IPS-18c (cell line): ENCODE results near the gene OAF.
"Not testable (repeated sequence)": the region's sequence is repeated elsewhere in the genome, so short reads cannot be mapped to it uniquely, and the experiment has no call there.

Experiments
- H3K4me3 ChIP-seq: 2 replicates; pipeline ENCODE4 v1.7.0; 2013; ENCODE audit warnings: low read depth, mild to moderate bottlenecking, low read length, moderate library complexity; ENCODE audit not compliant: insufficient read depth
- H3K9me3 ChIP-seq: one replicate; pipeline ENCODE4 v1.6.1; 2013; ENCODE audit warnings: mild to moderate bottlenecking, low read length, moderate library complexity; ENCODE audit not compliant: control insufficient read depth, insufficient read depth

OAF gene

DNA sequence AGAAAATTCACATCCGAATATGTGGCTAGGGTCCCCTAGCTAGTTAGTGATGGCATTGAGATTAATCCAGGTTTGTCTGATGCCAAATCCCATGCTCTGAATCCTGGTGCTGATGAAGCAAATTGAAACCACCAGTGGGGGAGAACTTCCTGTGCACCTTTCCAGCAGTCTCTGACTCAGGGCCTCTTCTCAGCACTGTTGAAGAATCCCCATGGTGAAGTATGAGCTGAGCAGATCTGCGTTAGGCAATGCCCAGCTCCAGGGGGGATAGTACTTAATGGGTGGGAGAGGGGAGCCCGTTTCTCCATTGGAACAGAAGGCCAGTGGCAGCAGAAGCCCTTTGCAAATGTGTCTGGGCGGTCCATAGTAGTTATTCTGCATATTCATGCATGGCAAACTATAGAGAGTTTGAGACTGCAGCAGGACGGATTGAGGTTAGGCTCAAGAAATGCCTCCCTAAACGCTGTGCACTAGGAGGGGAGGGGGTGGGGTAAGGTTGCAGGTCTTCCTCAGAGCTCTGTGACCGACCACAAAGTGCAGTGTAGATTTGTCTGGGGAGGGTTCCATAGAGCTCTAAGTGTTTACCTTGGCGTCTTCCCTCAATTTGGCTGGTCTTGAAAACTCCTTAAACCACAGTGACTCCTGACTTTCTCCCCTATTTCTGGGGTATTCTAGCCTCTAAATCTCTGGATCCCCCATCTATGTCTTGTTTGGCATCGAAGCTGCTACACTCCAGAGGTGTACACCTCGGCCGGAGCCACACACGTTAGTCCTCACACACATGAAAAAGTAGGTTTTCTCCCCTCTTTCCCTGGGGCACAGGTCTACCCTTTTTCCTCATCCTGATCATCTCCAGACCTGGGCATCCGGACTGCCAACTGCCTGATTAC lies 33.9 kb downstream of the OAF start:
- H3K4me3 ChIP-seq = no peak overlapping the region
- H3K9me3 ChIP-seq = no peaks in the 10 kb centered on the region

DNA sequence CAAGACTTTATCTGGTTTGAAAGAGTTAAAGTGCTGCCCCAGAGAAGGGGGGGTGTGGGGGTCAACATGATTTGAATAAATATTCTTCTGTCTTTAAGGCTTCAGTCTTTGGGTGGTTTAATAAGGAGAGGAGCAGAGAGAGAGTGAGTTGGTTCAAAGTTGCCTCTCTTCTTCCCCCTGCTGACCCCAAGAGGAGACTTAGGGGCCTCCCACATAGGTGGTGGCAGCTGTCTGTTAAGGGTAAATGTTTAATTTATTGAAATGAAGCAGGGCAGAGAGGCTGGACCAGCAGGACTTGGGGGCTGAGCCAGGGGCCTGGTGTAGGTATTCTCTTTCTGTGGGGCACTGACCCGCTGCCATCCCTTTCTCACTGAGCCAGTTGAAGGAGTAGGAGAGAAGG lies 34.6 kb downstream of the OAF start:
- Histone ChIP-seq H3K9me3 (no peaks in the 10 kb centered on the region), H3K4me3 (no peak overlapping the region)

DNA sequence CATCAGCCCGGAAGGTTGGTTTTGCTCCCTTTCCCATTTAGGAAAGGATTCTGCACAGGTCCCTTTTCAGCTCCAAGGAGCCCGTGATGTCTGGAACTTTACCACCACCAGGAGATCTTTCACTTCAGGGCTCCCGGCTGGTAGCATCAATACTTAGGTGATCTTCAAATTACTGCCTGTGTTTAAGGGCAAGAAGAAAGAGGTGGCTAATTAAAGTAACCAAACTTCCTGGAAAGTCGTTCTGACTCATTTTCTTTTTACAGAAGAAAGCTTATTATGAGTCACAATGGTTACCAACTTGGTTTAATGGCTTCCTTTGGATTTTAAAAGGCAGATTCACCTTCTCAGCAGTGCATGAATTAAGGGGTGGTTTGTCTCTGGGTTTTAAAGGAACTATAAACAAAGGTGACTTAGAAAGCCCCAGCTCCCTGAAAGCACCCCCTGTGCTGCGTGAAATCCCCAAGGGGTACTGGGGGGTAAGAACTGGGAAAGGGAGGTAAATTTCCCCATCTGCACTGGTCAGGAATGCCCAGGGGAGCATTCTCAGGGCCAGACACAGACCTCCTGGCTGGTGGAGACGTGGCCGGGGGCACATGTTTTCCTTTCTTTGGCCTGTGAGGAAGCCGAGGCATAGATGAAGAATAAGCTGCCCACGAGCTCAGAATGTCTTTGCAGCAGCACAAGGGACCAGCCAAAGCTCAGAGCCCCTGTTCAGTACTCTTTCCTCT lies 37.9 kb downstream of the OAF start:
- no peaks in the 10 kb centered on the region for H3K9me3 ChIP-seq
- H3K4me3 ChIP-seq = no peak overlapping the region

DNA sequence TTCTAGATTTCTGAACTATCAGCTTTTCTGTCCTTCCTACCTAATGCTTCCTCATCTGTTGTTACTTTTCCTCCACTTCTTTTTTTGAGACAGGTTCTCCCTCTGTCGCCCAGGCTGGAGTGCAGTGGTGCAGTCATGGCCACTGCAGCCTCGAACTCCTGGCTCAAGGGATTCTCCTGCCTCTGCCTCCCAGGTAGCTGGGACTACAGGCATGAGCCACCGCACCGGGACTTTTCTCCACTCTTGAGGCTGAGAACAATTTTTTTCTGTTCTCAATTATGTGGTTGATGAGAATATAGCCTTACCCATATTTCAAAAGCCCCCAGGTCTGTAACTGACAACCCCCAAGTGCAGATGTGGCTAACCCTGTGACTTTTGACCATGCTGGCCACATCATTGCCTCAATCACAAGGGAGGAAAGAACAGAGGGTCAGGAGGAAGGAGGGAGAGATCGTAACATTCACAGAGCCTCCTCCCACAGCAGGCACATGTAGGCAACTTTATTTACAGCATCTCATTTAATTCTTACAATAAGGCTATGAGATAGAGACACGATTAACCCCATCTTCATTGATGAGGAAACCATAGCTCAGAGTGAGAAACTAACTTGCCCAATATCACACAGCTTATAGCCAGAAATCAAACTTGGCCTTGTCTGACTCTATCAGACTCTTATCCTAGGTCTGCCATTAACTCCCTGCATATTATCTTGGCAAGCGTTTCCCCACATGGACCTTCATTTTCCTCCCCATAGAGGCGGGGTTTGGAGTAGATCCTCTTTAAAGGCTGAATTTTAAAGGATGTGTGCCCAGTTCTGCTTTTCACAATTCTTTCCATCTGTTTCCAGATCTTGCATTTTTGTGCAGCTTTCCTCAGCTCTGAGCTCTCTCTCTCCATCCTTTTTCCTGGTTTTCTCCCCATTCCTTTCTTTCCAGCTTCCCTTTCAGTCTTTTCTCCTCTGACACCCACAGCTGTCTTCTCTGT lies 38.7 kb downstream of the OAF start:
- H3K4me3 ChIP-seq = no peak overlapping the region

DNA sequence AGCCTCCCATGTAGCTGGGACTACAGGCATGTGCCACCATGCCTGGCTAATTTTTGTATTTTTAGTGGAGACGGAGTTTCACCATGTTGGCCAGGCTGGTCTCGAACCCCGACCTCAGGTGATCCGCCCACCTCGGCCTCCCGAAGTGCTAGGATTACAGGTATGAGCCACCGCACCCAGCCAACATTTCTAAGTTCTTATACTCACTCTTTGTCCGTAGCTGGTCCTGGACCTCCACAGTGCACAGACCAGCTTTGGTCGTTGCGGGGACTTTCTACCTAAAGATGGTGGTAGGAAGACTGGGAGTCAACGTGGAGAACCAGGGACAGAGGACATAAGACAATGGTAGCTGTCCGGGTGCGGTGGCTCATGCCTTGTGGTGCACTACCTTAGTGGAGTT lies 42.5 kb downstream of the OAF start:
- not testable (repeated sequence) for H3K4me3 ChIP-seq, H3K9me3 ChIP-seq

More for the DNA sequence above, 38.7 kb downstream of the OAF start:
- no peaks in the 10 kb centered on the region for H3K9me3 ChIP-seq

DNA sequence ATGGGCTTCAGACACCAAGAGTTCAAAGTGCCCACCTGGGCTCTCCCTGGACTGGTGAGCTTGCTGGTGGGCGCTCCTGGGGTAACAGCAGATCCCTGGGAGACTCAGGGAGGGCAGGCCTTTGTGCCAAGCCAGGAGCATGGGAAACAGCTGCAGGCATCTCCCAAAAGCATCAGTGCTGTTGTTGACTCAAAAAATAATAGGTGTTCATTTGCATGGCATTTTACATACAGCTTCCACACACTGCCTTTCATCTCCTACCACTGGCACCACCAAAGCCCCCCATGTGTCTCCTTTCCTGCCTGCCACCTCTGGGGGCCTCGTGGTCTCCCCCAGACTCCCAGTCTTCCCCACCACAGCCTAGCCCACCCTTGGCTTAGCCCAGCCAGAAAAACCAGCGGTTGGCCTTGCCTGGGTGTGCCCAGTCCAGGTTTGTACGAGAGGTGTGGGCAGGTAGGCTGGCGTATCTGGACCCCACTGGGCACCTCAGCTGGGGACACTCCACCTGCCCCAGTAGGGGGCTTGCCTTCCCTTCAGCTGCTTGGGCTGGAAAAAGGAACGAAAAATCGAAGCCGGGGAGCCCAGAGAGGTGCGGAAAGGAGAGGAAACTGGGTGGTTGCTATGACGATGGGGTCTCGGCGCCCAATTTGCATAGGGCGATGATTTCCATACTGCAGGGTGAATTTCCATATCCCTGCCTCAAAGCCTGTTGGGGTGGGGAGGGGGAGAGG lies 44.1 kb downstream of the OAF start:
- Histone ChIP-seq H3K4me3 (peak overlapping the region; percentile 38), H3K9me3 (no peaks in the 10 kb centered on the region)

DNA sequence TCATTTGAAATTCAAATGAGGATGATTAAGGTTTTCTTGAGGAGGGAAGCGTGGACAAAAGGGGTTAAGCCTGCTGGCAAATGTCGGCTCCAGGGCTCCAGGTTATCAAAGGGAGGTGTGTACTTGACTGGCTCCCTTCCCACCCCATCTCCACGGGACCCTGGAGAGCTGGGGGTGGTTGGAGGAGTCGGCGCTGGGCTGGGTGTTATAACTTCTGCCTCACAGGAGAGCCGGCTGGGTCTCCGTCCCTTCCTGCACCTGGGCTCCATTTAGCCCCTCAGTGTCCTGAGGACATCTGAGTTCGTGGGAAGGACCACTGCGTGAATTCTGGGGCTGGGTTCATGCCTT lies 44.7 kb downstream of the OAF start:
- peak overlapping the region; percentile 2; the same call in 1 of the 2 replicates for H3K4me3 ChIP-seq
- H3K9me3 ChIP-seq = no peaks in the 10 kb centered on the region

DNA sequence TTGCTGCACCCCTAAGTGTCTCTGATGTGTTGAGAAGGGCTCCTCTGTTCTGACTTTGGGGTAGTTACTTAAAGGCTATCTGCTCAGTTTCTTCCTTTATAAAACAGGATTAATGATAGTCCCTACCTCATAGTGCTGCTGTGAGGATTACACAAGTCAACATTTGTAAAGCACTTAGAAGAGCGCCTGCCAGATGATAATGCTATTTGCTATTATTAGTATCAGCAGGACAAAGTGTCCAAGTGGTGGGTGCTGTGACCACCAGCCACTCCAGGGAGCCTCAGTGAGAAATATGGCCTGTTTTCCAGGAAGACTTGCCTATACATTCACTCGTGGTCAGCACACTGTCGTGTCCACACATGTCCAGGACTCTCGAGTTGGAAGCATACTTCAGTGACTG lies 45.3 kb downstream of the OAF start:
- H3K9me3 ChIP-seq = no peaks in the 10 kb centered on the region
- no peak overlapping the region for H3K4me3 ChIP-seq

DNA sequence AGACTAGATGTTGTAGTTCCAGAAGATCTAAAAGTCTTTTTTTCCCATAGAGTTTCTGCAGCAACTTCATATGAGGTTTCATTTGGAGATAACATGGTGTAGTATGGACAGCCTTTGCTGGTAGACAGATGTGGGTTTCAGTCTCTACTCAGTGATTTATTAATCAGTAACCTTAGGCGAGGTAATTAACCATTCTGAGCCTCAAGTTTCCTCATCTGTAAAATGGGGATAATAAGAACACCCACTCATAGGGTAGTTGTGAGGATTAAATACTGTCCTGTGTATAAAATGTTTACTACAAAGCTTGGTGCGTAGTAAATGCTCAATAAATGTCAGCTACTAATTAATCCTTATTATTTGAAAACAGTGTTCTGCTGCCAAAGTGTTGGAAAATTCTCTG lies 45.9 kb downstream of the OAF start:
- Histone ChIP-seq H3K9me3 (no peaks in the 10 kb centered on the region), H3K4me3 (no peak overlapping the region)

DNA sequence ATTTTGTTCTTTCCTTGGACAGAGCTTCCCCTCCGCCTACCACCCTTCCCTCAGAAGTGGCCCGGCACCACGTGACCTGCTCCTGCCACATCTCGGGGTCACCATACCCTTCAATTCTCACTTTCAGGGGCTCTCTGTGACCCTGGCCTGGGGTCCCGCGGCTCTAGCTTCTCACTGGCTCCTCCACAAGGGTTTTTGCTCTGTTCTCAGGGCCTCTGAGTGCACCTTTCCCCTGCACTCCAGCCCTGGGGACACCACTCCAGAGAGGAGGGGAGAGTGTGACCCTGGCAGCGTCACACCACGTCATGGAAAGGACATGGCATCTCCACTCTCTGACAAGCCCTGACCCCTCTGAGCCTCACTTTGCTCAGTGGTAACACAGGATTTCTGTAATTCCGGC lies 46.5 kb downstream of the OAF start:
- Histone ChIP-seq H3K9me3 (no peaks in the 10 kb centered on the region), H3K4me3 (no peak overlapping the region)

DNA sequence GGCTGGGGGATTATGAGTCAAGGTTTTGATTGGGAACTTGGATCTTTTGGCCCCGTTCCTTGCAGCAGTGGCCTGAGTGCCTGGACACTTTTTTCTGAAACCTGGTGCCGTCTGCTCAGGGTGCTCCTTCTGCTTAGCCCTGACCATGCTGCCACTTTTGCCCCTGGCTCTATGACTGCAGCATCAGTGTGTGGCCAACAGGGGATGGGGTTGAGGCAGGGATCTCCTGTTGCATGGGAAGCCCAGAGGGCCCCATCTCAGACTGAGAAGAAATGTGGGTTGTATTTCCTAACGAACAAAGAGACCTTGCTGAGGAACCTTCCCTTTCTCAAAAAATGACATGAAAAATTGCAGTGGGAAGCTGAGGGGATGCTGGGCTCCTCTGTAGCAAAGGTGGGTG lies 47.8 kb downstream of the OAF start:
- H3K9me3 ChIP-seq = no peaks in the 10 kb centered on the region
- no peak overlapping the region for H3K4me3 ChIP-seq

DNA sequence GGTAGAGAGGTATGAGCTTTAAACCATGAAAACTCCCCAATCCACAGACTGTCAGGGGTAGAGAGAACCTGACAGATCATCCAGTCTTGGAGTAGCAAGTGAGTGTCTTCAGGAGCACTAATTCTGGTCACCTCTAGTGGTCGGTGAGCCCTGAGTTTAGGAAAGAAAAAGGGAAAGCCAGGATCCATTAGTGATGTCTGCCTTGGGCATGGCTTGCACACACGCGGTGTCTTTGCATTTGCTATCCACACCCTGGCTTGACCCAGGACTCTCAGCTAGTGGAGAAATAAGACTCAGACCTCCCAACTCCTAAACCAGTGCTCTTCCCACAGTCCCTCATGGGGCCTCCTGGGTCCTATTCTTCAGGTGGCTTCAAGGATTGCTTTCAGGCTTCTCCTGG lies 48.4 kb downstream of the OAF start:
- H3K9me3 ChIP-seq = no peaks in the 10 kb centered on the region
- no peak overlapping the region for H3K4me3 ChIP-seq

DNA sequence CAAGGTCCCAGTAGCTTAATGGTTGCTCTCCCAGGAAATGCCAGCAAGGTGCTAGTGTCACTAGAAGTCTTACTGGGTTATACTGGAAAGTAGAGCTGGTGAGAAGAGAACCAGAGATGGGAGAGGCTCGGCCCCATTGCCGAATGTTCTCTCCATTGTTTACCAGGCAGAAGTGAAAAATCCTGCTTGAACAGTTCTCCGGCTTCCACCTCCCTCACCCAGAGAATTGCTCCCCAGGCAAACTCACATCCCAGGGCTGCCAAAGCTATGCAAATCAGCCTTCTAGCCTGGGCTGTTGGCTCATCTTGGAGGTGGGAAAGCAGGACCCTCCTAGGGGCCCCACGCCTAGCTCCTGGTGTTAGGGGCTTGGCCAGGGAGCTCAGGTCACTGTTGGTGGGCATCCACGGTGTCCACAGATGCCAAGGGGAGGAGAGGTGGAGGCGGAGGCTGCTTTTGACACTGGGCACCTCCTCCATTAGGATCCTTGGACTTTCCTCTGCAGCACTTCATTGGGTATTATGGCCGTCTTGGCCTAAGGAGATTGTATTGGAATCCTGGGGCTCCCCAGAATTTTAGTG lies 49.2 kb downstream of the OAF start:
- Histone ChIP-seq H3K9me3 (no peaks in the 10 kb centered on the region), H3K4me3 (no peak overlapping the region)

DNA sequence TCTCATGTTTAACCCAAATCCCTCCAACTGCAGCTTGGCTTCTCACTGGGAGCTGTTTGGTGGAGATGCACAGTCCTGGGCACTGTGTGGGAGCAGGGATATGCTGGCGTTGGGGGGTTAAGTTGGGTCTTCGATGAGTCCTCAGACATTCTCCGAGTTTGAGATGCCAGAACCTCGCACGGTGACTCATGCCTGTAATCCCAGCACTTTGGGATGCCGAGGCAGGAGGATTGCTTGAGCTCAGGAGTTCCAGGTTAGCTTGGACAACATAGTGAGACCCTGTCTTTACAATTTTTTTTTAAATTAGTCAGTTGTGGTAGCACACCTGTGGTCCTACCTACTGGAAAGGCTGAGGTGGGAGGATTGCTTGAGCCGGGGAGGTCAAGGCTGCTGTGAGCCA lies 49.8 kb downstream of the OAF start:
- no peak overlapping the region for H3K4me3 ChIP-seq
- no peaks in the 10 kb centered on the region for H3K9me3 ChIP-seq

DNA sequence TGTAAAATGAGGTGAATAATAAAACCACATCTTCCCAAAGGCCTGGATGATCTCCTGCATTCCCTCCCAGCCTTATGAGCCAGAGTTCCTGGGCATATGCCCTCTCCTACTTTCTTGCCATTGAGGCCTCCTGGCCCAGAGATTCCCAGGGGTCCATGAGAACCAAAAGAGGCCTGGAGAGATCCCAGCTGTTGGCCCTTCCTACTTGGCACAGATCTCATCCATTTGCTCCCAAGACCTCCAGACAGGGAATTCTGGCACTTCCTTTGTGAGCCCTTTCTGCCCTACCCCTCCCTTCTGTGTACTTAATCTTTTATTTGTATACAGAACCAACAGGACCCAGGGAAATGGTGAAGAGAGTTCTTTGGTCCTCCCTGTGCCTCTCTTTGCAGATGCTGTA lies 50.5 kb downstream of the OAF start:
- no peak overlapping the region for H3K4me3 ChIP-seq
- no peaks in the 10 kb centered on the region for H3K9me3 ChIP-seq

DNA sequence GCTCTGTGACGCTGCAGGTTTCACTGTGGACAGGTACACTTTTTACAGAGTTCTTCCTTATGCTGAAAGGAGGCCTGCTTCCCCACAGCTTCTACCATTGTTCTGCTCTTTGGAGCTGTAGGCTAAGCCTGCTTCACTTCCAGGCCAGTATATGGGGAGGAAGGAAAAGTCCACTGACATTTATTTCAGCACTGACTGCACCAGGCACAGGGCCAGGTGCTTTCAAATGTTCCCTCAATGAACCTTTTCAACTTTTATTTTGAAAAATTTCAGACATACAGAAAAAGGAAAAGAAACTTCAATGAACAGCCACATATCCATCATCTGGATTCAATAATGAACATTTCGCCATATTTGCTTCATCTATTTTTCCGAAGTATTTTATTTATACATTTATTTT lies 51.1 kb downstream of the OAF start:
- Histone ChIP-seq H3K4me3 (no peak overlapping the region), H3K9me3 (no peaks in the 10 kb centered on the region)

DNA sequence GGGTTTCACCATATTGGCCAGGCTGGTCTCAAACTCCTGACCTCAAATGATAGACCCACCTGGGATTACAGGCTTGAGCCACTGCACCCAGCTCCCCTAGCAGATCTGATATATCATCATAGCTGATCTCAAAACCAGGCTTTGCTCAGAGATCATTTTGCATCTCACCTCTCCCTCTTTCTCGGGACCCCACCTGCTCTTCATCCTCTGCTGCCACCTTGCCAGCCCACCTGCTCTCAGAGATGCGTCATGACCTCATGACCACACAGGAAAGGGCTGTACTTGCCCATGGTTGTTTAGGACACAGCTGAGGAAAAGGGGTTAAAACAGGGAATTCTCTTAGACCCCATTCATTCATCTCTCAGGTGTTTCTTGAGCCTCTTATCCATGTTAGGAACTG lies 56.5 kb downstream of the OAF start:
- H3K9me3 ChIP-seq = no peaks in the 10 kb centered on the region
- H3K4me3 ChIP-seq = no peak overlapping the region
